ENCODE data around the gene C1orf159.

C1orf159 gene

DNA sequence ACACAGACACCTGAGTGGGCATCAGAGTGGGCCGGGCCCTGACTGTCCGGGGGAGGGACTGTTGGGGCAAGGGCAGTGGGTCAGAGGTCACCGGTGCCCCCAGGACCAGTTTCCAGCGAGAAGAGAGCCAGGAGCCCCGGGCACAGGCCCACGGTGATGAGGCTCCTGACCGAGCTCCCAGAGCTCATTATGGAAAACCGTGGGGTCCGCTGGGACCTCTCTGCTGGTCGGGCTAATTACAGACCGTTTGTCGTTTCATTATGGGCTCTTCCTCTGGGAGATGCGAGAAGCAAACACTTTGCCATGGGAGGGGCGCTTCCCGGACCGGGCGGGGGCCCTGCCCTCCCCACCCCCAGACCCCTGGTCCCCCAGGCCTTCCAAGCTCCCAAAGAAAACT lies 45.8 kb upstream of the C1orf159 start:
- Histone ChIP-seq H3K4me3 (no peak overlapping the region), H3K27ac (no peak overlapping the region)
- no peak for DNase-seq (ENCODE audit: low spot score)
- no peak for TF ChIP-seq CTCF (IDR thresholded peaks at IDR 0.05)

- Histone ChIP-seq H3K4me3 (no peak overlapping the region), H3K27ac (no peak overlapping the region)
- DNase-seq (ENCODE audit: low spot score) = no peak
- TF ChIP-seq CTCF (IDR thresholded peaks at IDR 0.05) = no peak
These were observed 45.3 kb upstream of the C1orf159 start for GRCh38 chr1:1161078-1161682.

- Histone ChIP-seq H3K4me3 (no peak overlapping the region), H3K27ac (no peak overlapping the region)
- TF ChIP-seq CTCF (IDR thresholded peaks at IDR 0.05) = no peak
- DNase-seq (ENCODE audit: low spot score) = no peak
These were observed 44.5 kb upstream of the C1orf159 start for GRCh38 chr1:1160281-1160930.

GRCh38 chr1:1157914-1158710 lies 42.2 kb upstream of the C1orf159 start:
- Histone ChIP-seq H3K27ac (peak overlapping the region; percentile 90 to 97), H3K4me3 (peak overlapping the region; percentile 91)
- no peak for DNase-seq (ENCODE audit: low spot score)
- TF ChIP-seq CTCF (IDR thresholded peaks at IDR 0.05) = no peak

GRCh38 chr1:1157426-1157913 lies 41.6 kb upstream of the C1orf159 start:
- peak overlapping the region; percentile 91 for H3K4me3 ChIP-seq
- H3K27ac ChIP-seq = peak overlapping the region; percentile 90 to 97
- TF ChIP-seq CTCF (IDR thresholded peaks at IDR 0.05) = no peak
- peak; percentile 91 for DNase-seq (ENCODE audit: low spot score)

DNA sequence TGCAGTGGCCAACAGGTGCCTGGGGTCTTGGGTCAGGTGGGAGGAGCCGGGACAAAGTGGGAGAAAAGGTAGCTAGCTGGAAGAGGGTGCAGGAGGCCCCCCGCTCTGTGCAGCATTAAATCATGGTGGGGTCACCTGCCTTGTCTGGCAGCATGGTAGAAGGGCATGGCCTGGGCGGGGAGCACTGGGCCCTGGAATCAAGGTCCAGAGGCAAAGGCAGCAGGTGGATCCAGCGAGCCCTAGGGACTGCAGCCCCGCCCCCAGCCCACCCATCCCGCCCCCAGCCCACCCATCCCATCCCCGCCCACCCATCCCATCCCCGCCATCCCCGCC lies 41.1 kb upstream of the C1orf159 start:
- no peak for DNase-seq (ENCODE audit: low spot score)

More for the DNA sequence above, 41.1 kb upstream of the C1orf159 start:
- peak overlapping the region; percentile 91 for H3K4me3 ChIP-seq
- TF ChIP-seq CTCF (IDR thresholded peaks at IDR 0.05) = no peak
- H3K27ac ChIP-seq = peak overlapping the region in 1 of 2 donors; percentile 20
